Neural cell (in vitro differentiated cells): ENCODE results near the gene CIC. TPM values are rescaled to one million over a fixed set of nuclear protein-coding genes. Genes with fewer than 3 reads are reported as not detected.

ENCODE experiments used
- H2AFZ ChIP-seq: fragments of 200-600, 300-800 bp; sonication (generic), shearing (Covaris generic); 2 replicates; pipeline ENCODE4 v1.6.0; 2014; ENCODE audit warnings: low read depth, mild to moderate bottlenecking, antibody characterized with exemption, low read length, moderate library complexity
- H3F3A ChIP-seq: fragments of 200-600 bp; shearing (Covaris generic); 2 replicates; pipeline ENCODE4 v1.6.1; 2016; ENCODE audit warnings: mild to moderate bottlenecking, moderate library complexity, mixed read lengths, antibody characterized with exemption, low read length; ENCODE audit not compliant: insufficient read depth, poor library complexity, severe bottlenecking
- H3K27ac ChIP-seq: fragments of 200-600, 300-800 bp; sonication (generic), shearing (Covaris generic); 2 replicates; pipeline ENCODE4 v1.5.1; 2014; ENCODE audit warnings: mild to moderate bottlenecking, low read length, moderate library complexity
- H3K27me3 ChIP-seq: fragments of 300-800, 200-600 bp; sonication (generic), shearing (Covaris generic); 2 replicates; pipeline ENCODE4 v1.6.0; 2014; ENCODE audit warnings: mild to moderate bottlenecking, low read depth, low read length, moderate library complexity; ENCODE audit not compliant: insufficient read depth
- H3K36me3 ChIP-seq: fragments of 300-800, 200-600 bp; sonication (generic), shearing (Covaris generic); 2 replicates; pipeline ENCODE4 v1.5.1; 2014; ENCODE audit warnings: mild to moderate bottlenecking, antibody characterized with exemption, low read length, moderate library complexity; ENCODE audit not compliant: insufficient read depth
- H3K4me2 ChIP-seq: fragments of 300-800, 200-600 bp; sonication (generic), shearing (Covaris generic); 2 replicates; pipeline ENCODE4 v1.6.0; 2014; ENCODE audit warnings: mild to moderate bottlenecking, low read length
- H3K4me3 ChIP-seq: fragments of 300-800, 200-600 bp; sonication (generic), shearing (Covaris generic); 2 replicates; pipeline ENCODE4 v1.5.1; 2014; ENCODE audit warnings: mild to moderate bottlenecking, low read length, moderate library complexity
- H3K79me2 ChIP-seq: fragments of 200-600 bp; shearing (Covaris generic); replicated peaks from 2 replicates; pipeline ENCODE4 v1.6.0; 2014; ENCODE audit warnings: mild to moderate bottlenecking, low read length, moderate library complexity; ENCODE audit not compliant: insufficient read depth
- H3K9ac ChIP-seq: fragments of 300-800, 200-600 bp; sonication (generic), shearing (Covaris generic); 2 replicates; pipeline ENCODE4 v1.6.1; 2016; ENCODE audit warnings: mild to moderate bottlenecking, low read length, mixed read lengths
- H3K9me2 ChIP-seq: fragments of 200-600 bp; shearing (Covaris generic); 2 replicates; pipeline ENCODE4 v1.6.1; 2016; ENCODE audit warnings: mild to moderate bottlenecking, low read length, mixed read lengths; ENCODE audit not compliant: insufficient read depth
- H3K9me3 ChIP-seq: fragments of 200-600, 300-800 bp; sonication (generic), shearing (Covaris generic); 2 replicates; pipeline ENCODE4 v1.6.1; 2016; ENCODE audit warnings: mild to moderate bottlenecking, mixed run types, low read length, moderate library complexity, mixed read lengths
- H4K20me1 ChIP-seq: fragments of 200-600 bp; shearing (Covaris generic); 2 replicates; pipeline ENCODE4 v1.6.1; 2016; ENCODE audit warnings: mild to moderate bottlenecking, mixed run types; ENCODE audit not compliant: insufficient read depth
- EP300 ChIP-seq: fragments of 450-650 bp; conservative IDR thresholded peaks from 2 replicates; pipeline ENCODE4 v1.6.1; 2014; ENCODE audit warnings: antibody characterized with exemption, mild to moderate bottlenecking, moderate library complexity; ENCODE audit not compliant: poor library complexity, severe bottlenecking
- EZH2 ChIP-seq: fragments of 200-600, 300-800 bp; shearing (Covaris generic), sonication (generic); IDR thresholded peaks from 2 replicates; pipeline ENCODE4 v1.6.1; 2014; ENCODE audit warnings: antibody characterized with exemption, low read length, borderline replicate concordance, mild to moderate bottlenecking; ENCODE audit not compliant: insufficient read depth, poor library complexity, severe bottlenecking
- MXI1 ChIP-seq: fragments of 450-650 bp; conservative IDR thresholded peaks from 2 replicates; pipeline ENCODE4 v1.6.1; 2014; ENCODE audit warnings: antibody characterized with exemption, mild to moderate bottlenecking; ENCODE audit not compliant: poor library complexity, severe bottlenecking
- POLR2AphosphoS5 ChIP-seq: IDR thresholded peaks from 2 replicates; pipeline ENCODE4 v1.6.1; 2012
- RAD21 ChIP-seq: fragments of 450-650 bp; conservative IDR thresholded peaks from 2 replicates; pipeline ENCODE4 v1.6.1; 2014; ENCODE audit warnings: antibody characterized with exemption, mild to moderate bottlenecking, moderate library complexity
- SMC3 ChIP-seq: fragments of 450-650 bp; conservative IDR thresholded peaks from 2 replicates; pipeline ENCODE4 v1.6.1; 2014; ENCODE audit warnings: antibody characterized with exemption, mild to moderate bottlenecking, moderate library complexity; ENCODE audit not compliant: poor library complexity
- TAF1 ChIP-seq: IDR thresholded peaks from 2 replicates; pipeline ENCODE4 v1.6.1; 2012; ENCODE audit warnings: low read depth
- polyA plus RNA-seq: library from polyadenylated mRNA; depleted of rRNA; stranded (reverse); fragments of >200 nt; gene quantifications from 2 replicates; pipeline ENCODE4 v1.2.3, GENCODE V29; 2014
- TF ChIP-seq, protein P1 (sequence below): IDR thresholded peaks from 2 replicates; pipeline ENCODE4 v1.6.1; 2012; ENCODE audit warnings: borderline replicate concordance
- TF ChIP-seq, protein P2 (sequence below): fragments of 450-650 bp; IDR thresholded peaks from 2 replicates; pipeline ENCODE4 v1.5.1; 2014; ENCODE audit warnings: antibody characterized with exemption, mild to moderate bottlenecking, moderate library complexity; ENCODE audit not compliant: poor library complexity, severe bottlenecking

The CIC gene
- polyA plus RNA-seq, 1 donor from 2014 or later, result 10.8 TPM

GRCh38 chr19:42316223-42317211 lies 47.5 kb downstream of the CIC start:
- Histone ChIP-seq H3K27me3 (no peaks in the 10 kb centered on the region), H3K79me2 (no peaks in the 10 kb centered on the region), H3K9me2 (no peaks in the 10 kb centered on the region), H3K27ac (no peak overlapping the region), H3K9ac (no peak overlapping the region), H4K20me1 (no peaks in the 10 kb centered on the region), H3F3A (no peaks in the 10 kb centered on the region), H3K4me3 (no peak overlapping the region), H3K9me3 (no peaks in the 10 kb centered on the region), H2AFZ (no peak overlapping the region), H3K36me3 (no peaks in the 10 kb centered on the region), H3K4me2 (no peak overlapping the region)
- TF ChIP-seq TAF1, result no peak
- TF ChIP-seq, protein P1, sequence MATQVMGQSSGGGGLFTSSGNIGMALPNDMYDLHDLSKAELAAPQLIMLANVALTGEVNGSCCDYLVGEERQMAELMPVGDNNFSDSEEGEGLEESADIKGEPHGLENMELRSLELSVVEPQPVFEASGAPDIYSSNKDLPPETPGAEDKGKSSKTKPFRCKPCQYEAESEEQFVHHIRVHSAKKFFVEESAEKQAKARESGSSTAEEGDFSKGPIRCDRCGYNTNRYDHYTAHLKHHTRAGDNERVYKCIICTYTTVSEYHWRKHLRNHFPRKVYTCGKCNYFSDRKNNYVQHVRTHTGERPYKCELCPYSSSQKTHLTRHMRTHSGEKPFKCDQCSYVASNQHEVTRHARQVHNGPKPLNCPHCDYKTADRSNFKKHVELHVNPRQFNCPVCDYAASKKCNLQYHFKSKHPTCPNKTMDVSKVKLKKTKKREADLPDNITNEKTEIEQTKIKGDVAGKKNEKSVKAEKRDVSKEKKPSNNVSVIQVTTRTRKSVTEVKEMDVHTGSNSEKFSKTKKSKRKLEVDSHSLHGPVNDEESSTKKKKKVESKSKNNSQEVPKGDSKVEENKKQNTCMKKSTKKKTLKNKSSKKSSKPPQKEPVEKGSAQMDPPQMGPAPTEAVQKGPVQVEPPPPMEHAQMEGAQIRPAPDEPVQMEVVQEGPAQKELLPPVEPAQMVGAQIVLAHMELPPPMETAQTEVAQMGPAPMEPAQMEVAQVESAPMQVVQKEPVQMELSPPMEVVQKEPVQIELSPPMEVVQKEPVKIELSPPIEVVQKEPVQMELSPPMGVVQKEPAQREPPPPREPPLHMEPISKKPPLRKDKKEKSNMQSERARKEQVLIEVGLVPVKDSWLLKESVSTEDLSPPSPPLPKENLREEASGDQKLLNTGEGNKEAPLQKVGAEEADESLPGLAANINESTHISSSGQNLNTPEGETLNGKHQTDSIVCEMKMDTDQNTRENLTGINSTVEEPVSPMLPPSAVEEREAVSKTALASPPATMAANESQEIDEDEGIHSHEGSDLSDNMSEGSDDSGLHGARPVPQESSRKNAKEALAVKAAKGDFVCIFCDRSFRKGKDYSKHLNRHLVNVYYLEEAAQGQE, result no peak
- TF ChIP-seq, protein P2, sequence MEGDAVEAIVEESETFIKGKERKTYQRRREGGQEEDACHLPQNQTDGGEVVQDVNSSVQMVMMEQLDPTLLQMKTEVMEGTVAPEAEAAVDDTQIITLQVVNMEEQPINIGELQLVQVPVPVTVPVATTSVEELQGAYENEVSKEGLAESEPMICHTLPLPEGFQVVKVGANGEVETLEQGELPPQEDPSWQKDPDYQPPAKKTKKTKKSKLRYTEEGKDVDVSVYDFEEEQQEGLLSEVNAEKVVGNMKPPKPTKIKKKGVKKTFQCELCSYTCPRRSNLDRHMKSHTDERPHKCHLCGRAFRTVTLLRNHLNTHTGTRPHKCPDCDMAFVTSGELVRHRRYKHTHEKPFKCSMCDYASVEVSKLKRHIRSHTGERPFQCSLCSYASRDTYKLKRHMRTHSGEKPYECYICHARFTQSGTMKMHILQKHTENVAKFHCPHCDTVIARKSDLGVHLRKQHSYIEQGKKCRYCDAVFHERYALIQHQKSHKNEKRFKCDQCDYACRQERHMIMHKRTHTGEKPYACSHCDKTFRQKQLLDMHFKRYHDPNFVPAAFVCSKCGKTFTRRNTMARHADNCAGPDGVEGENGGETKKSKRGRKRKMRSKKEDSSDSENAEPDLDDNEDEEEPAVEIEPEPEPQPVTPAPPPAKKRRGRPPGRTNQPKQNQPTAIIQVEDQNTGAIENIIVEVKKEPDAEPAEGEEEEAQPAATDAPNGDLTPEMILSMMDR, result no peak
- TF ChIP-seq EZH2, result no peak
- no peak for TF ChIP-seq MXI1
- no peak for TF ChIP-seq POLR2AphosphoS5
- TF ChIP-seq EP300, result no peak
- TF ChIP-seq SMC3, result no peak

GRCh38 chr19:42317535-42317934 lies 48.5 kb downstream of the CIC start:
- Histone ChIP-seq H3K79me2 (no peaks in the 10 kb centered on the region), H3K4me3 (no peak overlapping the region)
- TF ChIP-seq EP300 (no peak), EZH2 (no peak), RAD21 (no peak), POLR2AphosphoS5 (no peak), TAF1 (no peak), SMC3 (no peak)
- TF ChIP-seq, protein P2, result no peak

More at GRCh38 chr19:42317535-42317934, 48.5 kb downstream of the CIC start:
- Histone ChIP-seq H3K27ac (no peak overlapping the region), H3K36me3 (no peaks in the 10 kb centered on the region), H3K9me2 (no peaks in the 10 kb centered on the region), H3K27me3 (peaks cover 8% of the 10 kb centered on the region), H3K9ac (no peak overlapping the region), H3K4me2 (no peak overlapping the region), H4K20me1 (no peaks in the 10 kb centered on the region), H3K9me3 (no peaks in the 10 kb centered on the region), H2AFZ (no peak overlapping the region), H3F3A (no peaks in the 10 kb centered on the region)
